IMR-90 (cell line): ENCODE results near the gene RALGAPA2. TPM values are rescaled to one million over a fixed set of nuclear protein-coding genes. Genes with fewer than 3 reads are reported as not detected.

Experiments used
- ATAC-seq: fragments of 200-7000 bp; cut with Tn5 transposase; 2 replicates; pipeline ENCODE4 v1.9.1; 2020; ENCODE audit warnings: low read depth, mild to moderate bottlenecking, moderate library complexity
- BruUV-seq: library from RNA; stranded (reverse); fragments of 400-500 nt; replicated peaks from 2 replicates; lab custom pipeline; 2021; lab: Mats Ljungman, UMichigan
- CTCF ChIA-PET: fragments of 300-600 bp; formaldehyde crosslinking; extraction: SDS; loops from one replicate; lab custom pipeline; 2021; ENCODE audit warnings: antibody characterized with exemption; lab: Yijun Ruan, JAX
- POLR2A ChIA-PET: fragments of 300-600 bp; sonication (Branson Sonifier 250); formaldehyde crosslinking; loops from one replicate; lab custom pipeline; 2022; ENCODE audit warnings: antibody characterized with exemption; ENCODE audit not compliant: unreplicated experiment; lab: Charles Lee
- DNase-seq: peaks from one replicate; pipeline ENCODE4 v3.0.0; 2013
- H2AFZ ChIP-seq: replicated peaks from 2 replicates; pipeline ENCODE3; 2013; ENCODE audit warnings: low read length, mild to moderate bottlenecking; ENCODE audit not compliant: poor library complexity
- H2AK5ac ChIP-seq: 2 replicates; pipeline ENCODE4 v1.6.1; 2013; ENCODE audit warnings: low read depth, low read length, inconsistent platforms
- H2AK9ac ChIP-seq: replicated peaks from 2 replicates; pipeline ENCODE3; 2013; ENCODE audit warnings: mild to moderate bottlenecking, low read depth, low read length, moderate library complexity; ENCODE audit not compliant: poor library complexity
- H2BK120ac ChIP-seq: 2 replicates; pipeline ENCODE4 v1.6.1; 2013; ENCODE audit warnings: low read depth, low read length, inconsistent platforms
- H2BK15ac ChIP-seq: 3 replicates; pipeline ENCODE4 v1.6.1; 2013; ENCODE audit warnings: low read depth, low read length, inconsistent platforms
- H2BK20ac ChIP-seq: 2 replicates; pipeline ENCODE4 v1.6.1; 2013; ENCODE audit warnings: low read depth, mild to moderate bottlenecking, inconsistent platforms, low read length, moderate library complexity
- H2BK5ac ChIP-seq: 2 replicates; pipeline ENCODE4 v1.6.1; 2013; ENCODE audit warnings: mild to moderate bottlenecking, low read depth, low read length, inconsistent platforms; ENCODE audit not compliant: poor library complexity, severe bottlenecking
- H3K14ac ChIP-seq: replicated peaks from 2 replicates; pipeline ENCODE4 v1.6.1; 2013; ENCODE audit warnings: low read depth, low read length, inconsistent platforms
- H3K18ac ChIP-seq: 2 replicates; pipeline ENCODE4 v1.6.1; 2013; ENCODE audit warnings: low read depth, low read length, control low read depth
- H3K23ac ChIP-seq: 2 replicates; pipeline ENCODE4 v1.6.1; 2013; ENCODE audit warnings: low read depth, low read length, inconsistent platforms
- H3K27ac ChIP-seq: 2 replicates; pipeline ENCODE4 v1.5.1; 2013; ENCODE audit warnings: mild to moderate bottlenecking, control low read depth, low read length; ENCODE audit not compliant: insufficient read depth
- H3K27me3 ChIP-seq: 2 replicates; pipeline ENCODE4 v1.6.1; 2013; ENCODE audit warnings: low read length; ENCODE audit not compliant: control insufficient read depth, insufficient read depth
- H3K36me3 ChIP-seq: 2 replicates; pipeline ENCODE4 v1.6.1; 2013; ENCODE audit warnings: low read length, mixed read lengths; ENCODE audit not compliant: control insufficient read depth, insufficient read depth
- H3K4ac ChIP-seq: 2 replicates; pipeline ENCODE4 v1.6.1; 2013; ENCODE audit warnings: low read depth, low read length, inconsistent platforms
- H3K4me1 ChIP-seq: 2 replicates; pipeline ENCODE4 v1.6.1; 2013; ENCODE audit warnings: low read length, mixed read lengths; ENCODE audit not compliant: control insufficient read depth, insufficient read depth
- H3K4me2 ChIP-seq: 2 replicates; pipeline ENCODE4 v1.6.1; 2013; ENCODE audit warnings: low read depth, mild to moderate bottlenecking, control low read depth, low read length, moderate library complexity
- H3K4me3 ChIP-seq: 2 replicates; pipeline ENCODE4 v1.5.1; 2013; ENCODE audit warnings: low read depth, mild to moderate bottlenecking, control low read depth, low read length, moderate library complexity; ENCODE audit not compliant: insufficient read depth
- H3K56ac ChIP-seq: 2 replicates; pipeline ENCODE4 v1.6.1; 2013; ENCODE audit warnings: low read length, inconsistent platforms; ENCODE audit not compliant: insufficient read depth; ENCODE audit errors: extremely low read depth
- H3K79me1 ChIP-seq, 2 experiments: 2 replicates each; pipeline ENCODE4 v1.6.1; 2013; ENCODE audit warnings: low read length in 2 of 2, inconsistent platforms in 1 of 2, low read depth in 1 of 2
- H3K9ac ChIP-seq: 2 replicates; pipeline ENCODE4 v1.6.1; 2013; ENCODE audit warnings: low read depth, low read length, control low read depth
- H3K9me1 ChIP-seq: 2 replicates; pipeline ENCODE4 v1.6.1; 2013; ENCODE audit warnings: low read length, inconsistent platforms; ENCODE audit not compliant: insufficient read depth
- H3K9me3 ChIP-seq: 2 replicates; pipeline ENCODE4 v1.6.1; 2013; ENCODE audit warnings: low read length; ENCODE audit not compliant: control insufficient read depth, insufficient read depth
- H4K20me1 ChIP-seq: 2 replicates; pipeline ENCODE4 v1.6.1; 2013; ENCODE audit warnings: low read length, inconsistent platforms; ENCODE audit not compliant: insufficient read depth
- H4K5ac ChIP-seq: 2 replicates; pipeline ENCODE4 v1.6.1; 2013; ENCODE audit warnings: mild to moderate bottlenecking, low read depth, low read length, control low read depth
- H4K8ac ChIP-seq, 2 experiments: 2 replicates each; pipeline ENCODE4 v1.6.1; 2013; ENCODE audit warnings: low read depth in 2 of 2, low read length in 2 of 2, control low read depth in 1 of 2, inconsistent platforms in 1 of 2
- H4K91ac ChIP-seq: 2 replicates; pipeline ENCODE4 v1.6.1; 2013; ENCODE audit warnings: low read depth, low read length, inconsistent platforms; ENCODE audit not compliant: insufficient read depth
- CEBPB ChIP-seq: IDR thresholded peaks from 2 replicates; pipeline ENCODE4 v1.6.1; 2012; ENCODE audit warnings: low read depth, low read length, improper control_type of control experiment
- CHD1 ChIP-seq: IDR thresholded peaks from 2 replicates; pipeline ENCODE4 v1.6.1; 2012; ENCODE audit warnings: low read depth, low read length, improper control_type of control experiment
- MAFK ChIP-seq: IDR thresholded peaks from 2 replicates; pipeline ENCODE4 v1.6.1; 2012; ENCODE audit warnings: low read depth, low read length, improper control_type of control experiment
- MAZ ChIP-seq: IDR thresholded peaks from 2 replicates; pipeline ENCODE4 v1.6.1; 2012; ENCODE audit warnings: low read depth, mild to moderate bottlenecking, low read length, improper control_type of control experiment, moderate library complexity, borderline replicate concordance
- MXI1 ChIP-seq: IDR thresholded peaks from 2 replicates; pipeline ENCODE4 v1.6.1; 2012; ENCODE audit warnings: low read depth, mild to moderate bottlenecking, low read length, moderate library complexity, borderline replicate concordance
- POLR2A ChIP-seq: IDR thresholded peaks from 2 replicates; pipeline ENCODE4 v1.6.1; 2012; ENCODE audit warnings: mild to moderate bottlenecking, low read depth, low read length
- RAD21 ChIP-seq: IDR thresholded peaks from 2 replicates; pipeline ENCODE4 v1.6.1; 2012; ENCODE audit warnings: low read length, improper control_type of control experiment
- RCOR1 ChIP-seq: IDR thresholded peaks from 2 replicates; pipeline ENCODE4 v1.6.1; 2012; ENCODE audit warnings: mild to moderate bottlenecking, low read length, improper control_type of control experiment; ENCODE audit not compliant: insufficient replicate concordance
- RFX5 ChIP-seq: IDR thresholded peaks from 2 replicates; pipeline ENCODE4 v1.8.0; 2012; ENCODE audit warnings: low read depth, mild to moderate bottlenecking, low read length, moderate library complexity
- SMC3 ChIP-seq: fragments of 150-350 bp; IDR thresholded peaks from 2 replicates; pipeline ENCODE4 v1.6.1; 2016; ENCODE audit warnings: low read depth, mild to moderate bottlenecking, antibody characterized with exemption, low read length, moderate library complexity
- WGBS, 2 experiments: methylation state at CpG; one replicate each; pipeline versions ENCODE4 v1.1.5 to v1.1.7; 2013; ENCODE audit warnings: missing lambda C conversion rate in 2 of 2; ENCODE audit not compliant: insufficient read length in 1 of 2; ENCODE audit errors: extremely low coverage in 2 of 2; 5-methylcytosine and 5-hydroxymethylcytosine counted together
- dilution Hi-C: fragments of 300-500 bp; cut with HindIII; formaldehyde crosslinking; loops from one replicate; pipeline ENCODE4 v1.14.3; 2018; ENCODE audit warnings: low sequenced_read_pairs; ENCODE audit not compliant: unreplicated experiment
- in situ Hi-C: fragments of 300-500 bp; cut with MboI; formaldehyde crosslinking; loops from 3 replicates; pipeline ENCODE4 v1.14.3; 2019; ENCODE audit warnings: low sequenced_read_pairs, inconsistent platforms, mixed read lengths
- intact Hi-C: fragments of 100-400 bp; cut with micrococcal nuclease; formaldehyde crosslinking; loops from 2 replicates; pipeline ENCODE4 v1.10.0; 2022
- polyA plus RNA-seq, 3 experiments: library from polyadenylated mRNA; depleted of rRNA; stranded (reverse); fragments of >200 nt; gene quantifications; 2 replicates each; pipeline ENCODE4 v1.2.3, GENCODE V29; 2012; ENCODE audit warnings: low replicate concordance in 1 of 3
- total RNA-seq: library from RNA; depleted of rRNA; stranded (reverse); fragments of >200 nt; gene quantifications from 2 replicates; pipeline ENCODE4 v1.2.3, GENCODE V29; 2012
- TF ChIP-seq, protein P1 (sequence below): fragments of 150-350 bp; IDR thresholded peaks from 2 replicates; pipeline ENCODE4 v1.6.1; 2016; ENCODE audit warnings: low read depth, mild to moderate bottlenecking, low read length, moderate library complexity, borderline replicate concordance
- TF ChIP-seq, protein P2 (sequence below): conservative IDR thresholded peaks from 2 replicates; pipeline ENCODE4 v1.5.1; 2012; ENCODE audit warnings: mild to moderate bottlenecking, low read depth, low read length, improper control_type of control experiment

RALGAPA2 gene
- total and polyA plus RNA-seq, 2 of the 4 experiments (the other 2 are of a cell fraction): 1.3 to 3.9 TPM

DNA sequence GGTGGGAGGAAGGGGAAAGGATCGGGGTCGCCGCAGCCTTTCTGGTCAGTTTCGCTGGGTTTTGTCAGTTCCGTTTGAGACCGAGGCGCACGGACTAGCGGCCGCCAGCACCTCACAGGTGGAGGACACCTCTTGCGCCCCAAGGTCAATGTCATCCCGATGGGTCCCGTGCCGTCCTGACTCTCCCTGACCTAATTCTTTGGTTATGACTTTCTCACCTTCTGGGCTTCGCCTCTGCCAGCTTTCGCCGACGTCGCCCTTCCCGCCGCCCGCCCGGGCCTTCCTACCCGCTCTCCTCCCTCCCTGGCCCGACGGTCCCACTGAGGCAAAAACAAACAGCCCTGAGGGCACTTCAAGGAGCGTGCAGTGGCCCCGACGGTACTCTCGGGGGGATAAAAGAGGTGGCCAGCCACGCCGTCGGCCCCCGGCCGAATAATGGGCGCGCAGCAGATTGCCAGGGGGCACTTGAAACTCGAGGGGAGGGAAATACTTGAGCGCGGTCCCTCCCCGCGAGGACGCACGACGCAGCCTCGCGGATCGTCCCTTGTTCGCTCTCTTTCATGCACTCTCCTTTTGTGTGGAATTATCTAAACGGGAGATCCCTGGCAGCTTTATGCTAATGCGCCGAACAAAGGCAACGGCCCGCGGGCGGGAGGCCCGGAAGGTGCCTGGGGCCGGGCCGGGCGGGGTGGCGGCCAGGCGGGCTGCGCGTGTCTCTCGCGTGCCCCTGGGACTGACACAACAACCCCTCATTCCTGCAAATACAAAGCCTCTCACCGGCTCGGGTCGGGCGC is 348.4 kb downstream of the RALGAPA2 start:
- POLR2A ChIA-PET: no interaction called here
- no peak for ATAC-seq
- no peaks in the 10 kb centered on the region for H4K20me1 ChIP-seq

More for the DNA sequence above, 348.4 kb downstream of the RALGAPA2 start:
- CTCF ChIA-PET: no interaction called here
- H3K27ac ChIP-seq: no peak overlapping the region
- no peak overlapping the region; the same call in 1 of the 2 replicates for H3K4me2 ChIP-seq
- DNase-seq: no peak
- no peaks in the 10 kb centered on the region for H3K36me3 ChIP-seq
- no peak overlapping the region for H3K18ac ChIP-seq
- no peak overlapping the region for H2BK20ac ChIP-seq
- no peak overlapping the region for H2BK15ac ChIP-seq
- no peak overlapping the region for H3K23ac ChIP-seq
- H2BK120ac ChIP-seq: no peak overlapping the region
- H3K4ac ChIP-seq: no peak overlapping the region
- H3K14ac ChIP-seq: no peak overlapping the region
- H4K8ac ChIP-seq: no peak overlapping the region
- H3K9me1 ChIP-seq: no peaks in the 10 kb centered on the region
- BruUV-seq: no TSS peak
- in situ Hi-C loops (loop anchor here (5.0 kb wide), 1 partner anchor 203 kb away; no protein-coding TSS in a partner anchor), dilution Hi-C loops (no loop called here), intact Hi-C loops (no loop called here)
- peaks cover 78% of the 10 kb centered on the region for H3K27me3 ChIP-seq
- H2BK5ac ChIP-seq: no peak overlapping the region
- H3K9ac ChIP-seq: no peak overlapping the region
- H3K9me3 ChIP-seq: peaks cover 3% of the 10 kb centered on the region; the same call in 1 of the 2 replicates
- no peak overlapping the region for H2AFZ ChIP-seq
- H3K4me3 ChIP-seq: no peak overlapping the region
- no peak overlapping the region for H2AK5ac ChIP-seq
- no peak overlapping the region for H4K91ac ChIP-seq
- TF ChIP-seq, protein P1, sequence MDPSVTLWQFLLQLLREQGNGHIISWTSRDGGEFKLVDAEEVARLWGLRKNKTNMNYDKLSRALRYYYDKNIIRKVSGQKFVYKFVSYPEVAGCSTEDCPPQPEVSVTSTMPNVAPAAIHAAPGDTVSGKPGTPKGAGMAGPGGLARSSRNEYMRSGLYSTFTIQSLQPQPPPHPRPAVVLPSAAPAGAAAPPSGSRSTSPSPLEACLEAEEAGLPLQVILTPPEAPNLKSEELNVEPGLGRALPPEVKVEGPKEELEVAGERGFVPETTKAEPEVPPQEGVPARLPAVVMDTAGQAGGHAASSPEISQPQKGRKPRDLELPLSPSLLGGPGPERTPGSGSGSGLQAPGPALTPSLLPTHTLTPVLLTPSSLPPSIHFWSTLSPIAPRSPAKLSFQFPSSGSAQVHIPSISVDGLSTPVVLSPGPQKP: no peak
- TF ChIP-seq MAFK (no peak), CEBPB (no peak), MXI1 (no peak), CHD1 (no peak), SMC3 (no peak), RCOR1 (no peak), RAD21 (no peak), POLR2A (no peak), MAZ (no peak), RFX5 (no peak)
- TF ChIP-seq, protein P2, sequence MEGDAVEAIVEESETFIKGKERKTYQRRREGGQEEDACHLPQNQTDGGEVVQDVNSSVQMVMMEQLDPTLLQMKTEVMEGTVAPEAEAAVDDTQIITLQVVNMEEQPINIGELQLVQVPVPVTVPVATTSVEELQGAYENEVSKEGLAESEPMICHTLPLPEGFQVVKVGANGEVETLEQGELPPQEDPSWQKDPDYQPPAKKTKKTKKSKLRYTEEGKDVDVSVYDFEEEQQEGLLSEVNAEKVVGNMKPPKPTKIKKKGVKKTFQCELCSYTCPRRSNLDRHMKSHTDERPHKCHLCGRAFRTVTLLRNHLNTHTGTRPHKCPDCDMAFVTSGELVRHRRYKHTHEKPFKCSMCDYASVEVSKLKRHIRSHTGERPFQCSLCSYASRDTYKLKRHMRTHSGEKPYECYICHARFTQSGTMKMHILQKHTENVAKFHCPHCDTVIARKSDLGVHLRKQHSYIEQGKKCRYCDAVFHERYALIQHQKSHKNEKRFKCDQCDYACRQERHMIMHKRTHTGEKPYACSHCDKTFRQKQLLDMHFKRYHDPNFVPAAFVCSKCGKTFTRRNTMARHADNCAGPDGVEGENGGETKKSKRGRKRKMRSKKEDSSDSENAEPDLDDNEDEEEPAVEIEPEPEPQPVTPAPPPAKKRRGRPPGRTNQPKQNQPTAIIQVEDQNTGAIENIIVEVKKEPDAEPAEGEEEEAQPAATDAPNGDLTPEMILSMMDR: no peak
- no peak overlapping the region for H2AK9ac ChIP-seq
- no peak overlapping the region for H4K5ac ChIP-seq
- no peak overlapping the region for H3K56ac ChIP-seq
- H3K4me1 ChIP-seq: peaks cover 2% of the 10 kb centered on the region; the same call in 1 of the 2 replicates
- 3% methylated on average over 12 of the region's 70 CpGs; no CpG with 5 or more reads in 1 of the 2 experiments for WGBS, 2 experiments
- no peaks in the 10 kb centered on the region for H3K79me1 ChIP-seq
